Endothelial cell of umbilical vein (primary cell): ENCODE data around the gene GPR42. TPM values are rescaled to one million over a fixed set of nuclear protein-coding genes. Genes with fewer than 3 reads are reported as not detected.

ENCODE experiments used
- BruUV-seq: library from RNA; stranded (reverse); fragments of 400-500 nt; replicated peaks from 2 replicates; lab custom pipeline; 2021; lab: Mats Ljungman, UMichigan
- CTCF ChIA-PET: fragments of 300-600, 350-600 bp; sonication (Branson Sonifier 250); formaldehyde crosslinking; loops from one replicate; lab custom pipeline; 2021; ENCODE audit warnings: antibody characterized with exemption, inconsistent platforms; lab: Charles Lee
- POLR2A ChIA-PET: fragments of 300-600, 350-600 bp; sonication (Branson Sonifier 250); formaldehyde crosslinking; loops from one replicate; lab custom pipeline; 2021; ENCODE audit warnings: antibody characterized with exemption, inconsistent platforms; lab: Charles Lee
- DNase-seq: peaks from one replicate; pipeline ENCODE4 v3.0.0-alpha.2; 2011; ENCODE audit warnings: low read depth, low spot score
- FAIRE-seq: peaks from 2 replicates; lab custom pipeline; 2011; peaks lifted over from hg19 to GRCh38; lab: Jason Lieb, UNC
- H2AFZ ChIP-seq: 2 replicates; pipeline ENCODE4 v1.6.0; 2012; ENCODE audit warnings: low read depth, low read length, control low read depth, inconsistent platforms
- H3K27ac ChIP-seq: 2 replicates; pipeline ENCODE4 v1.5.1; 2011; ENCODE audit warnings: low read depth, mild to moderate bottlenecking, control low read depth, low read length, moderate library complexity; ENCODE audit not compliant: insufficient read depth
- H3K27me3 ChIP-seq, 2 experiments: 2 replicates each; pipeline versions ENCODE4 v1.6.0 to v1.6.1; 2011; ENCODE audit warnings: low read length in 2 of 2, mixed read lengths in 1 of 2; ENCODE audit not compliant: control insufficient read depth in 2 of 2, insufficient read depth in 2 of 2
- H3K36me3 ChIP-seq, 2 experiments: 2 replicates in 1 of 2; 3 replicates in 1 of 2; pipeline ENCODE4 v1.5.1; 2011; ENCODE audit warnings: low read length in 2 of 2, mild to moderate bottlenecking in 1 of 2, moderate library complexity in 1 of 2; ENCODE audit not compliant: control insufficient read depth in 2 of 2, insufficient read depth in 2 of 2; ENCODE audit errors: extremely low read depth in 1 of 2
- H3K4me1 ChIP-seq: 3 replicates; pipeline ENCODE4 v1.5.1; 2011; ENCODE audit warnings: mild to moderate bottlenecking, low read length; ENCODE audit not compliant: control insufficient read depth, insufficient read depth; ENCODE audit errors: extremely low read depth
- H3K4me2 ChIP-seq: 2 replicates; pipeline ENCODE4 v1.6.1; 2011; ENCODE audit warnings: low read length, control low read depth, mixed read lengths; ENCODE audit not compliant: insufficient read depth
- H3K4me3 ChIP-seq, 3 experiments: fragments of 200-600 bp in 1 of 3; sonication (generic), shearing (Covaris generic) in 1 of 3; replicated peaks in 1 of 3; 2 replicates each; pipeline ENCODE4 v1.5.1; 2011 to 2016; ENCODE audit warnings: control low read depth in 3 of 3, low read length in 3 of 3, mild to moderate bottlenecking in 2 of 3, inconsistent platforms in 1 of 3, low read depth in 1 of 3, moderate library complexity in 1 of 3; ENCODE audit not compliant: insufficient read depth in 1 of 3
- H3K79me2 ChIP-seq: 2 replicates; pipeline ENCODE4 v1.6.0; 2012; ENCODE audit warnings: low read length, inconsistent platforms; ENCODE audit not compliant: control insufficient read depth, insufficient read depth
- H3K9ac ChIP-seq: replicated peaks from 2 replicates; pipeline ENCODE3; 2011; ENCODE audit warnings: low read length, control low read depth; ENCODE audit not compliant: insufficient read depth; ENCODE audit errors: extremely low read depth
- H3K9me1 ChIP-seq: replicated peaks from 3 replicates; pipeline ENCODE4 v1.6.0; 2011; ENCODE audit warnings: mild to moderate bottlenecking, low read length; ENCODE audit not compliant: control insufficient read depth, insufficient read depth; ENCODE audit errors: extremely low read depth
- H3K9me3 ChIP-seq: replicated peaks from 2 replicates; pipeline ENCODE4 v1.5.1; 2012; ENCODE audit warnings: low read length, inconsistent platforms; ENCODE audit not compliant: control insufficient read depth, insufficient read depth
- H4K20me1 ChIP-seq: replicated peaks from 2 replicates; pipeline ENCODE3; 2011; ENCODE audit warnings: mild to moderate bottlenecking, low read length; ENCODE audit not compliant: control insufficient read depth, insufficient read depth; ENCODE audit errors: extremely low read depth
- EZH2 ChIP-seq: IDR thresholded peaks from 2 replicates; pipeline ENCODE4 v1.6.1; 2012; ENCODE audit warnings: borderline replicate concordance, low read depth, mild to moderate bottlenecking, moderate library complexity, low read length, inconsistent platforms; ENCODE audit not compliant: severe bottlenecking
- FOS ChIP-seq: IDR thresholded peaks from 2 replicates; pipeline ENCODE4 v1.6.1; 2011; ENCODE audit warnings: mild to moderate bottlenecking, low read length, moderate library complexity, borderline replicate concordance; ENCODE audit not compliant: insufficient read depth
- GATA2 ChIP-seq: IDR thresholded peaks from 2 replicates; pipeline ENCODE4 v1.7.0; 2011; ENCODE audit warnings: low read depth, mild to moderate bottlenecking, moderate library complexity, mixed read lengths, low read length; ENCODE audit not compliant: insufficient read length, insufficient read depth
- JUN ChIP-seq: IDR thresholded peaks from 2 replicates; pipeline ENCODE4 v1.6.1; 2011; ENCODE audit warnings: borderline replicate concordance, low read depth; ENCODE audit not compliant: insufficient read length, insufficient read depth
- MYC ChIP-seq: IDR thresholded peaks from one replicate; pipeline ENCODE4 v1.6.1; 2011; ENCODE audit warnings: mild to moderate bottlenecking, low read depth, low read length
- POLR2A ChIP-seq: IDR thresholded peaks from 2 replicates; pipeline ENCODE4 v1.6.1; 2012; ENCODE audit warnings: low read depth, mild to moderate bottlenecking, control low read depth, low read length
- POLR2AphosphoS5 ChIP-seq: IDR thresholded peaks from 2 replicates; pipeline ENCODE4 v1.6.1; 2012; ENCODE audit warnings: low read depth, mild to moderate bottlenecking, control low read depth, low read length, moderate library complexity; ENCODE audit not compliant: insufficient read depth
- dilution Hi-C: fragments of 300-500 bp; cut with MboI; formaldehyde crosslinking; loops from one replicate; pipeline ENCODE4 v1.15.0; 2019; ENCODE audit warnings: low sequenced_read_pairs; ENCODE audit not compliant: extremely low pct_ligation_motif_present
- intact Hi-C: fragments of 100-400 bp; cut with micrococcal nuclease; formaldehyde crosslinking; loops from one replicate; pipeline ENCODE4 v1.10.0; 2022
- polyA plus RNA-seq, 4 experiments: library from polyadenylated mRNA; depleted of rRNA in 3 of 4; stranded (reverse) in 3 of 4; unstranded in 1 of 4; fragments of >200 nt; gene quantifications; 2 replicates each; pipeline versions ENCODE4 v1.2.1 to v1.2.3, GENCODE V29; 2011 to 2012; ENCODE audit warnings: missing spikeins in 1 of 4
- total RNA-seq: library from RNA; stranded (reverse); gene quantifications from 2 replicates; pipeline ENCODE4 v1.2.3, GENCODE V29; 2021
- TF ChIP-seq, protein P1 (sequence below): IDR thresholded peaks from 2 replicates; pipeline ENCODE4 v1.6.1; 2011; ENCODE audit not compliant: insufficient read depth, insufficient read length
- TF ChIP-seq, protein P2 (sequence below), 2 donors: IDR thresholded peaks; 1 replicate in 1 of 2; 2 replicates in 1 of 2; pipeline ENCODE4 v1.5.1; 2011; ENCODE audit warnings: low read length in 2 of 2, mild to moderate bottlenecking in 2 of 2, moderate library complexity in 2 of 2, control low read depth in 1 of 2, inconsistent platforms in 1 of 2, low read depth in 1 of 2; ENCODE audit not compliant: insufficient read depth in 1 of 2; ENCODE audit errors: extremely low read depth in 1 of 2

Gene GPR42
- total and polyA plus RNA-seq, 2 donors (not counting 3 experiments of a cell fraction or from before 2014, with no cell fraction given): not detected

DNA sequence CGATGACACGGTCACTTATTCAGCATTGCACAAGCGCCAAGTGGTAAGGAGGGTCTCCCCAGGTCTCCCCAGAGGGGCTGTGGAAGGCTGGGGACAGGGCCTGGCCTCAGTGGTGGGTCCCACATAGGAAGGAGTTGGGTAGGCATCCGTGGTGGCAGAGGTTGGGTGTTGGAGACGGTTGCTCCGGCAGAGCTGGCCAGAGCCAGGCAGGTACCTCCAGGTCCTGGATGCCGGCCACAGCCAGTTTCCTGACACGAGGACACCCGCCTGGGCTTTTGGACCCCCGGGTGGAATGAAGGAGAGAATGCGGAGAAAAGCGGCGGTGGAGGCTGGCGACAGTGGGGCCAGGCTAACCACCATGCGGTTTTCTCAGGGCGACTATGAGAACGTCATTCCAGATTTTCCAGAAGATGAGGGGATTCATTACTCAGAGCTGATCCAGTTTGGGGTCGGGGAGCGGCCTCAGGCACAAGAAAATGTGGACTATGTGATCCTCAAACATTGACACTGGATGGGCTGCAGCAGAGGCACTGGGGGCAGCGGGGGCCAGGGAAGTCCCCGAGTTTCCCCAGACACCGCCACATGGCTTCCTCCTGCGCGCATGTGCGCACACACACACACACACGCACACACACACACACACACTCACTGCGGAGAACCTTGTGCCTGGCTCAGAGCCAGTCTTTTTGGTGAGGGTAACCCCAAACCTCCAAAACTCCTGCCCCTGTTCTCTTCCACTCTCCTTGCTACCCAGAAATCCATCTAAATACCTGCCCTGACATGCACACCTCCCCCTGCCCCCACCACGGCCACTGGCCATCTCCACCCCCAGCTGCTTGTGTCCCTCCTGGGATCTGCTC is 24.4 kb upstream of the GPR42 start:
- no peaks in the 10 kb centered on the region for H3K79me2 ChIP-seq
- BruUV-seq: no TSS peak
- FAIRE-seq (no peak), DNase-seq (no peak)
- no peak overlapping the region for H2AFZ ChIP-seq
- no peaks in the 10 kb centered on the region for H3K36me3 ChIP-seq
- H3K27me3 ChIP-seq: no peaks in the 10 kb centered on the region
- intact Hi-C loops (no loop called here), dilution Hi-C loops (no loop called here)
- H3K4me3 ChIP-seq: no peak overlapping the region
- no peaks in the 10 kb centered on the region for H4K20me1 ChIP-seq
- H3K4me2 ChIP-seq: no peak overlapping the region
- CTCF ChIA-PET: no interaction called here
- H3K9me3 ChIP-seq: no peaks in the 10 kb centered on the region
- H3K9ac ChIP-seq: no peak overlapping the region
- H3K9me1 ChIP-seq: no peaks in the 10 kb centered on the region
- H3K4me1 ChIP-seq: no peaks in the 10 kb centered on the region
- POLR2A ChIA-PET: no interaction called here
- no peak overlapping the region for H3K27ac ChIP-seq
- TF ChIP-seq JUN (no peak), MYC (no peak)
- TF ChIP-seq, protein P1, sequence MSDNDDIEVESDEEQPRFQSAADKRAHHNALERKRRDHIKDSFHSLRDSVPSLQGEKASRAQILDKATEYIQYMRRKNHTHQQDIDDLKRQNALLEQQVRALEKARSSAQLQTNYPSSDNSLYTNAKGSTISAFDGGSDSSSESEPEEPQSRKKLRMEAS: no peak

DNA sequence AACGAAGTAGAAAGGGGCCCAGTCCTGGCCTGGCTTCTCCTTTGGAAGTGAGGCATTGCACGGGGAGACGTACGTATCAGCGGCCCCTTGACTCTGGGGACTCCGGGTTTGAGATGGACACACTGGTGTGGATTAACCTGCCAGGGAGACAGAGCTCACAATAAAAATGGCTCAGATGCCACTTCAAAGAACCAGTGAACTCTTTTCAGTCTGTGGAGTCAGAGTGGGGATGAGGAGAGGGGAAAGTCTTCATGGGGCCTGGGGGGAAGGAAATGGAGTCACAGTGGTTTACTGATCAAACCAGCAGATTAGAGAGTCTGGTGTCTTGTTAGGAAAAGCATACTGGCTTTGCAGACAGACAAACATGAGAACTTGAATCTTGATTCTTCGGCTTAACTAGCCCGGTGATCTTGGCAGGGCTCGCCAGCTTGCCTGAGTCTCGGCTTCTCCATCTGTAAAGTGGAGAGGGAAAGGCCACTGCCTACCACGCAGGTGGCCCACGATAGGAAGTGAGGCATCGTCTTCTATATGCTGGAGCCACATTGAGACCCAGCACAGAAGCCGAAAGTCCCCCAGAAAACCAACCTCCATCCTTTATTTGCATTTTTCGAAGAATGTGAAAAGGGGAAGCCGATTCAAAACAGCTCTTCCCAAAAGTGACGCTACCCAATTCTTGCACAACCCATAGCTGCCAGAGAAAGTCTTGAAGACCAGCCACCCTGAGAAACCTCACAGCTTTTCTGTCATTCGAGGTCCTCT is 23.5 kb upstream of the GPR42 start, which contains the start of gene FFAR1:
FFAR1 (plus strand) TSS at position 732 of the 759 bp plus-strand sequence. CDS start 3,650 bp downstream, outside the sequence.
- H3K9me3 ChIP-seq: no peaks in the 10 kb centered on the region
- CTCF ChIA-PET: interaction anchor here (0.8 kb wide), 1 partner anchor 148 kb away, joined by 3 read pairs; no protein-coding TSS in a partner anchor
- no peak for DNase-seq
- H3K27me3 ChIP-seq: no peaks in the 10 kb centered on the region
- no peaks in the 10 kb centered on the region for H3K4me1 ChIP-seq
- H3K27ac ChIP-seq: no peak within 1 kb of the TSS
- dilution Hi-C loops: no loop called here
- H3K36me3 ChIP-seq: no peaks in the 10 kb centered on the region
- no peak within 1 kb of the TSS for H3K4me2 ChIP-seq
- intact Hi-C loops: no loop called here
- POLR2A ChIA-PET: no interaction called here
- H3K4me3 ChIP-seq: no peak within 1 kb of the TSS
- H4K20me1 ChIP-seq: no peaks in the 10 kb centered on the region
- H2AFZ ChIP-seq: no peak within 1 kb of the TSS
- FAIRE-seq: no peak
- TF ChIP-seq, protein P2, sequence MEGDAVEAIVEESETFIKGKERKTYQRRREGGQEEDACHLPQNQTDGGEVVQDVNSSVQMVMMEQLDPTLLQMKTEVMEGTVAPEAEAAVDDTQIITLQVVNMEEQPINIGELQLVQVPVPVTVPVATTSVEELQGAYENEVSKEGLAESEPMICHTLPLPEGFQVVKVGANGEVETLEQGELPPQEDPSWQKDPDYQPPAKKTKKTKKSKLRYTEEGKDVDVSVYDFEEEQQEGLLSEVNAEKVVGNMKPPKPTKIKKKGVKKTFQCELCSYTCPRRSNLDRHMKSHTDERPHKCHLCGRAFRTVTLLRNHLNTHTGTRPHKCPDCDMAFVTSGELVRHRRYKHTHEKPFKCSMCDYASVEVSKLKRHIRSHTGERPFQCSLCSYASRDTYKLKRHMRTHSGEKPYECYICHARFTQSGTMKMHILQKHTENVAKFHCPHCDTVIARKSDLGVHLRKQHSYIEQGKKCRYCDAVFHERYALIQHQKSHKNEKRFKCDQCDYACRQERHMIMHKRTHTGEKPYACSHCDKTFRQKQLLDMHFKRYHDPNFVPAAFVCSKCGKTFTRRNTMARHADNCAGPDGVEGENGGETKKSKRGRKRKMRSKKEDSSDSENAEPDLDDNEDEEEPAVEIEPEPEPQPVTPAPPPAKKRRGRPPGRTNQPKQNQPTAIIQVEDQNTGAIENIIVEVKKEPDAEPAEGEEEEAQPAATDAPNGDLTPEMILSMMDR (IDR thresholded peaks at IDR 0.05; ENCODE audit: extremely low read depth in 1 of 2, insufficient read depth in 1 of 2, low read depth in 1 of 2, low read length in 2 of 2): no peak
- TF ChIP-seq EZH2 (no peak), MYC (no peak), GATA2 (no peak), JUN (no peak), FOS (no peak), POLR2A (no peak), POLR2AphosphoS5 (no peak)
- TF ChIP-seq, protein P1: no peak
- no peaks in the 10 kb centered on the region for H3K79me2 ChIP-seq
- H3K9ac ChIP-seq: no peak within 1 kb of the TSS
- H3K9me1 ChIP-seq: no peaks in the 10 kb centered on the region
- no TSS peak for BruUV-seq
